HepG2 (cell line): ENCODE data around the gene PRPSAP1. TPM values are rescaled to one million over a fixed set of nuclear protein-coding genes. Genes with fewer than 3 reads are reported as not detected.
"Not testable (repeated sequence)": the region's sequence is repeated elsewhere in the genome, so short reads cannot be mapped to it uniquely, and the experiment has no call there.

Experiments used
- ATAC-seq: fragments of 200-7000 bp; cut with Tn5 transposase; 3 replicates; pipeline ENCODE4 v1.9.1; 2020; ENCODE audit warnings: mild to moderate bottlenecking, moderate library complexity
- BruUV-seq: library from RNA; stranded (reverse); fragments of 400-500 nt; replicated peaks from 2 replicates; lab custom pipeline; 2021; lab: Mats Ljungman, UMichigan
- CTCF ChIA-PET: fragments of 300-600 bp; formaldehyde crosslinking; extraction: SDS; loops from one replicate; lab custom pipeline; 2021; ENCODE audit warnings: low total read pairs, inconsistent platforms, low intra/inter-chr PET ratio; lab: Yijun Ruan, JAX
- POLR2A ChIA-PET: fragments of 350-600 bp; sonication (Branson Sonifier 250); formaldehyde crosslinking; loops from one replicate; lab custom pipeline; 2020; ENCODE audit warnings: antibody characterized with exemption, inconsistent platforms; lab: Yijun Ruan, JAX
- DNase-seq: peaks from one replicate; pipeline ENCODE4 v3.0.0-alpha.2; 2015; ENCODE audit warnings: low spot score
- FAIRE-seq: peaks from 3 replicates; lab custom pipeline; 2011; peaks lifted over from hg19 to GRCh38; lab: Jason Lieb, UNC
- H2AFZ ChIP-seq: one replicate; pipeline ENCODE4 v1.6.1; 2011; ENCODE audit warnings: low read length, inconsistent platforms
- H3K27ac ChIP-seq: fragments of 300-600 bp; 3 replicates; pipeline ENCODE4 v1.8.0; 2011; ENCODE audit warnings: mixed run types, mild to moderate bottlenecking, mixed read lengths, low read length, inconsistent platforms; ENCODE audit not compliant: insufficient read depth; ENCODE audit errors: extremely low read length
- H3K27me3 ChIP-seq, 2 experiments: fragments of 200-600 bp in 1 of 2; 2 replicates in 1 of 2; 3 replicates in 1 of 2; pipeline versions ENCODE4 v1.6.0 to v1.8.0; 2011; ENCODE audit warnings: low read length in 2 of 2, mild to moderate bottlenecking in 2 of 2, moderate library complexity in 2 of 2, inconsistent platforms in 1 of 2; ENCODE audit not compliant: insufficient read depth in 2 of 2, control insufficient read depth in 1 of 2
- H3K36me3 ChIP-seq, 2 experiments: fragments of 200-600 bp in 1 of 2; replicated peaks in 1 of 2; 2 replicates in 1 of 2; 3 replicates in 1 of 2; pipeline versions ENCODE4 v1.5.1 to v1.8.0; 2011; ENCODE audit warnings: low read length in 2 of 2, inconsistent platforms in 1 of 2; ENCODE audit not compliant: insufficient read depth in 2 of 2, control insufficient read depth in 1 of 2
- H3K4me1 ChIP-seq: 2 replicates; pipeline ENCODE4 v1.5.1; 2012; ENCODE audit warnings: low read length, inconsistent platforms; ENCODE audit not compliant: insufficient read depth
- H3K4me2 ChIP-seq: 2 replicates; pipeline ENCODE4 v1.6.0; 2011; ENCODE audit warnings: low read depth, low read length, inconsistent platforms
- H3K4me3 ChIP-seq, 3 experiments: fragments of 200-600 bp in 1 of 3; sonication (generic), shearing (Covaris generic) in 1 of 3; replicated peaks in 1 of 3; 2 replicates each; pipeline ENCODE4 v1.5.1; 2011 to 2016; ENCODE audit warnings: low read length in 3 of 3, inconsistent platforms in 2 of 3, low read depth in 2 of 3, mild to moderate bottlenecking in 2 of 3, control low read depth in 1 of 3, mixed read lengths in 1 of 3; ENCODE audit not compliant: insufficient read depth in 1 of 3
- H3K79me2 ChIP-seq: one replicate; pipeline ENCODE4 v1.6.1; 2011; ENCODE audit warnings: low read length, inconsistent platforms; ENCODE audit not compliant: insufficient read depth
- H3K9ac ChIP-seq: 2 replicates; pipeline ENCODE4 v1.6.0; 2011; ENCODE audit warnings: mild to moderate bottlenecking, low read depth, low read length, inconsistent platforms; ENCODE audit not compliant: insufficient read depth
- H3K9me3 ChIP-seq: 2 replicates; pipeline ENCODE4 v1.5.1; 2012; ENCODE audit warnings: mild to moderate bottlenecking, low read length
- H4K20me1 ChIP-seq: 2 replicates; pipeline ENCODE4 v1.6.0; 2011; ENCODE audit warnings: inconsistent platforms, mild to moderate bottlenecking, low read length, moderate library complexity; ENCODE audit not compliant: insufficient read depth
- CEBPG ChIP-seq: IDR thresholded peaks from 2 replicates; pipeline ENCODE4 v1.6.1; 2016
- KAT7 ChIP-seq: IDR thresholded peaks from 2 replicates; pipeline ENCODE4 v1.6.1; 2018; ENCODE audit warnings: borderline replicate concordance, missing compliant biosample characterization
- PPARG ChIP-seq: conservative IDR thresholded peaks from 2 replicates; pipeline ENCODE4 v1.6.1; 2016; ENCODE audit warnings: missing biosample characterization, missing genetic modification reagents
- REPIN1 ChIP-seq: sonication (generic); formaldehyde crosslinking; IDR thresholded peaks from 2 replicates; pipeline ENCODE4 v1.8.0; 2022; ENCODE audit warnings: missing genetic modification reagents, low read depth, mild to moderate bottlenecking, borderline replicate concordance
- SMAD3 ChIP-seq: sonication (generic); formaldehyde crosslinking; IDR thresholded peaks from 2 replicates; pipeline ENCODE4 v1.4.0; 2020; ENCODE audit warnings: missing genetic modification reagents
- TRAFD1 ChIP-seq: sonication (generic); formaldehyde crosslinking; IDR thresholded peaks from 2 replicates; pipeline ENCODE4 v1.5.1; 2020; ENCODE audit warnings: missing genetic modification reagents, mild to moderate bottlenecking, borderline replicate concordance
- ZBTB26 ChIP-seq: IDR thresholded peaks from 2 replicates; pipeline ENCODE4 v1.6.1; 2016; ENCODE audit warnings: missing compliant biosample characterization, missing genetic modification reagents, borderline replicate concordance
- ZBTB38 ChIP-seq: sonication (generic); formaldehyde crosslinking; IDR thresholded peaks from 2 replicates; pipeline ENCODE4 v1.5.1; 2020; ENCODE audit warnings: mild to moderate bottlenecking, missing genetic modification reagents
- ZMYM3 ChIP-seq: sonication (generic); formaldehyde crosslinking; IDR thresholded peaks from 2 replicates; pipeline ENCODE4 v1.5.1; 2020; ENCODE audit warnings: mild to moderate bottlenecking, missing genetic modification reagents
- ZNF451 ChIP-seq: sonication (generic); formaldehyde crosslinking; IDR thresholded peaks from 2 replicates; pipeline ENCODE4 v1.5.0; 2020; ENCODE audit warnings: mild to moderate bottlenecking, missing genetic modification reagents
- ZNF574 ChIP-seq: sonication (generic); formaldehyde crosslinking; IDR thresholded peaks from 2 replicates; pipeline ENCODE4 v1.4.0; 2020; ENCODE audit warnings: missing genetic modification reagents
- WGBS: methylation state at CpG from one replicate; pipeline ENCODE4 v1.1.6; 2017; ENCODE audit warnings: low lambda C conversion rate; 5-methylcytosine and 5-hydroxymethylcytosine counted together
- in situ Hi-C: cut with HindIII; loops from 2 replicates; pipeline ENCODE4 v1.10.0; 2017; ENCODE audit warnings: low pct_unique_long_range_greater_than_20kb; ENCODE audit not compliant: extremely low pct_ligation_motif_present
- intact Hi-C: fragments of 100-400 bp; cut with micrococcal nuclease; formaldehyde crosslinking; loops from one replicate; pipeline ENCODE4 v1.10.0; 2022; ENCODE audit not compliant: unreplicated experiment
- polyA plus RNA-seq, 8 experiments: library from polyadenylated mRNA; depleted of rRNA in 3 of 8; stranded (reverse) in 7 of 8; unstranded in 1 of 8; fragments of >200 nt; fragmentation: Illumina TruSeq in 4 of 8; extraction: Trizol in 4 of 8; gene quantifications; 2 replicates each; pipeline versions ENCODE4 v1.2.1 to v1.2.3, GENCODE V29; 2011 to 2016; ENCODE audit warnings: low read depth in 4 of 8, missing spikeins in 1 of 8, mixed read lengths in 1 of 8; ENCODE audit not compliant: insufficient read depth in 1 of 8
- total RNA-seq, 5 experiments: library from RNA; depleted of rRNA; stranded (reverse); fragments of >200 nt; fragmentation: Illumina TruSeq; extraction: Trizol; gene quantifications; 2 replicates each; pipeline ENCODE4 v1.2.3, GENCODE V29; 2016; ENCODE audit warnings: low read depth in 1 of 5

Gene PRPSAP1
- total and polyA plus RNA-seq, 2 of the 13 experiments (the other 11 are each of a cell fraction or from before 2014, with no cell fraction given) = 91.1 to 314 TPM

GRCh38 chr17:76346936-76347335 lies 6.8 kb downstream of the PRPSAP1 start:
- DNase-seq, BruUV-seq, in situ Hi-C loops, H3K27ac ChIP-seq, ATAC-seq, H4K20me1 ChIP-seq, H3K9me3 ChIP-seq, H3K4me2 ChIP-seq, CTCF ChIA-PET, intact Hi-C loops, FAIRE-seq, H3K4me3 ChIP-seq, H2AFZ ChIP-seq, H3K9ac ChIP-seq, H3K27me3 ChIP-seq: not testable (repeated sequence)
- peaks cover 58% of the 10 kb centered on the region for H3K79me2 ChIP-seq
- peaks cover 32 to 51% of the 10 kb centered on the region in 2 experiments for H3K36me3 ChIP-seq
- peaks cover 53% of the 10 kb centered on the region for H3K4me1 ChIP-seq
- POLR2A ChIA-PET = interaction anchor here (2.1 to 4.4 kb wide), 2 partner anchors 11 to 36 kb away, joined by 7 to 89 read pairs; partner anchors contain the start of gene SPHK1
- TF ChIP-seq REPIN1 (CRISPR knock-in tag) = 0 out of 2 replicates have a peak, but pooled peaks have one; percentile 12
- WGBS = 97% methylated on average over 11 of the region's 11 CpGs

- H3K4me1 ChIP-seq = peaks cover 42% of the 10 kb centered on the region
- no peak overlapping the region for H2AFZ ChIP-seq
- peaks cover 56% of the 10 kb centered on the region for H3K79me2 ChIP-seq
- peak overlapping the region; percentile 34 for H3K4me2 ChIP-seq
- H3K36me3 ChIP-seq = peaks cover 38 to 63% of the 10 kb centered on the region in 2 experiments
- H4K20me1 ChIP-seq = peaks cover 5% of the 10 kb centered on the region; the same call in 1 of the 2 replicates
- H3K9me3 ChIP-seq = no peaks in the 10 kb centered on the region
- in situ Hi-C loops = no loop called here
- CTCF ChIA-PET = no interaction called here
- no TSS peak for BruUV-seq
- peak overlapping the region; percentile 36; the same call in 1 of the 2 replicates for H3K9ac ChIP-seq
- WGBS = 83% methylated on average over 14 of the region's 14 CpGs
- ATAC-seq (peak; percentile 91), DNase-seq (peak; percentile 75), FAIRE-seq (peak; percentile 69)
- peak overlapping the region; percentile 77 for H3K27ac ChIP-seq
- intact Hi-C loops = no loop called here
- POLR2A ChIA-PET = interaction anchor here (0.7 to 4.4 kb wide), 17 partner anchors 8 to 253 kb away, joined by 3 to 89 read pairs (median 5); partner anchors contain the start of genes PRPSAP1, SPHK1 and UBALD2
- H3K4me3 ChIP-seq = no peak overlapping the region
- no peaks in the 10 kb centered on the region for H3K27me3 ChIP-seq
- TF ChIP-seq ZNF574 (CRISPR knock-in tag) = peak; percentile 76
- TF ChIP-seq ZBTB26 (CRISPR knock-in tag) = no peak
- no peak for TF ChIP-seq ZNF451
- 0 out of 2 replicates have a peak, but pooled peaks have one; percentile 11 for TF ChIP-seq PPARG (CRISPR knock-in tag)
- no peak for TF ChIP-seq KAT7
- peak; percentile 53; the same call in 1 of the 2 replicates for TF ChIP-seq ZMYM3 (CRISPR knock-in tag)
- TF ChIP-seq SMAD3 (CRISPR knock-in tag) = 0 out of 2 replicates have a peak, but pooled peaks have one; percentile 80
- TF ChIP-seq ZBTB38 (CRISPR knock-in tag) = peak; percentile 76
- TF ChIP-seq TRAFD1 (CRISPR knock-in tag) = no peak
- peak; percentile 94 for TF ChIP-seq CEBPG
Measured at GRCh38 chr17:76345377-76345974, 8.2 kb downstream of the PRPSAP1 start.
